Esophagus squamous epithelium (tissue), 5 donors: ENCODE results near the gene TMEM150C. TPM values are rescaled to one million over a fixed set of nuclear protein-coding genes. Genes with fewer than 3 reads are reported as not detected.

Source experiments
- DNase-seq: peaks from one replicate; lab custom pipeline; 2025; lab: John Stamatoyannopoulos, UW
- H3K27ac ChIP-seq, 4 donors: fragments of 200-600 bp; sonication (generic); one replicate each; pipeline ENCODE4 v1.5.1; 2016 to 2019; ENCODE audit warnings: mild to moderate bottlenecking in 1 of 4
- H3K27me3 ChIP-seq, 4 donors: fragments of 200-600 bp; sonication (generic); 1 replicate in 3 of 4; 2 replicates in 1 of 4; pipeline versions ENCODE4 v1.5.1 to v1.6.0; 2017 to 2021; ENCODE audit warnings: antibody characterized with exemption in 1 of 4
- H3K36me3 ChIP-seq, 3 donors: fragments of 200-600 bp; sonication (generic); one replicate each; pipeline ENCODE4 v1.5.1; 2016 to 2019
- H3K4me1 ChIP-seq, 3 donors: fragments of 200-600 bp; sonication (generic); one replicate each; pipeline ENCODE4 v1.5.1; 2017 to 2019
- H3K4me3 ChIP-seq, 4 donors: fragments of 200-600 bp; sonication (generic); 1 replicate in 3 of 4; 2 replicates in 1 of 4; pipeline ENCODE4 v1.5.1; 2016 to 2019; ENCODE audit warnings: mild to moderate bottlenecking in 2 of 4, moderate library complexity in 1 of 4
- H3K9me3 ChIP-seq, 3 donors: fragments of 200-600 bp; sonication (generic); one replicate each; pipeline ENCODE4 v1.5.1; 2016 to 2019
- POLR2A ChIP-seq, 4 donors: fragments of 450-650 bp; IDR thresholded peaks; one replicate each; pipeline ENCODE4 v1.6.1; 2017; ENCODE audit warnings: antibody characterized with exemption in 4 of 4, mild to moderate bottlenecking in 4 of 4, moderate library complexity in 3 of 4
- WGBS, 2 donors: methylation state at CpG; one replicate each; pipeline ENCODE4 v1.1.5; 2018; 5-methylcytosine and 5-hydroxymethylcytosine counted together
- intact Hi-C: fragments of 100-400 bp; cut with DNase I; formaldehyde crosslinking; loops from one replicate; pipeline ENCODE4 v1.15.0; 2022
- total RNA-seq, 4 donors: library from RNA; depleted of rRNA; stranded (reverse); fragments of >200 nt; gene quantifications; one replicate each; pipeline ENCODE4 v1.1.0, GENCODE V29; 2016
- TF ChIP-seq, protein P1 (sequence below), 6 experiments: fragments of 450-650 bp in 4 of 6; fragments of 200-600 bp in 2 of 6; sonication (generic) in 2 of 6; IDR thresholded peaks; one replicate each; pipeline ENCODE4 v1.5.1; 2016 to 2019; ENCODE audit warnings: antibody characterized with exemption in 6 of 6, mild to moderate bottlenecking in 4 of 6, moderate library complexity in 4 of 6
- donor health status: DM: yes; HTN: yes; CAD: no.

The TMEM150C gene
- total RNA-seq, 4 donors from 2014 or later, result 1.1 to 3.8 (median 2.8) TPM

DNA sequence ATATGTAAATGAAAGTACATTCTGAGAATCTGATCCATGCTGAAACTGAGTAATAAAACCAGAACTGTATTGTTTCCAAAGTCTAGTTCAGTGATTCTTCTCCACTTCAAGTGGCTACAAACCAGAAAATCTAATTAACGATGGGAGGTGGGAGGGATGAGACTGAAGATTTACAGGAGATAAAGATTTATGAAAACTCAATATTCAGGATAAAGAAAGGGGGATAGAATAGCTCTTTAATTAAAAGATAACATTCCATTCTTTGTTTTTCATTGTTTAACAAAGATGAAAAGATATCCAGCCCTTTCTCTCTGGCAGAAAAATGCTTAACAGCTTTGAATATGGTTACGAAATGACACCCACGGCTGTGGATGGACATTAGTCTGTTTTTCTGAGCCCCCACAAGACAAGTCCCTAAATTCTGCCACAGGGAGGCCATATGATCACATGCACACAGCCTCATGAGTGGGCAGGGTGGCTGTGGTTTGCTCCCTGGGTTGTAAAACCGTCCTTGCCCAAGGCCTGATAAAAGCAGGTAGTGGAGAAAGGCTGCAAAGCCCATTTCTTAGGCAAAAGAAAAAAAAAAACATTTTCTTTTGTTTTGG is 36.4 kb downstream of the TMEM150C start:
- Histone ChIP-seq H3K27me3 (no peaks in the 10 kb centered on the region), H3K9me3 (no peaks in the 10 kb centered on the region), H3K4me3 (no peak overlapping the region), H3K36me3 (no peaks in the 10 kb centered on the region), H3K27ac (no peak overlapping the region), H3K4me1 (no peaks in the 10 kb centered on the region)
- TF ChIP-seq, protein P1, sequence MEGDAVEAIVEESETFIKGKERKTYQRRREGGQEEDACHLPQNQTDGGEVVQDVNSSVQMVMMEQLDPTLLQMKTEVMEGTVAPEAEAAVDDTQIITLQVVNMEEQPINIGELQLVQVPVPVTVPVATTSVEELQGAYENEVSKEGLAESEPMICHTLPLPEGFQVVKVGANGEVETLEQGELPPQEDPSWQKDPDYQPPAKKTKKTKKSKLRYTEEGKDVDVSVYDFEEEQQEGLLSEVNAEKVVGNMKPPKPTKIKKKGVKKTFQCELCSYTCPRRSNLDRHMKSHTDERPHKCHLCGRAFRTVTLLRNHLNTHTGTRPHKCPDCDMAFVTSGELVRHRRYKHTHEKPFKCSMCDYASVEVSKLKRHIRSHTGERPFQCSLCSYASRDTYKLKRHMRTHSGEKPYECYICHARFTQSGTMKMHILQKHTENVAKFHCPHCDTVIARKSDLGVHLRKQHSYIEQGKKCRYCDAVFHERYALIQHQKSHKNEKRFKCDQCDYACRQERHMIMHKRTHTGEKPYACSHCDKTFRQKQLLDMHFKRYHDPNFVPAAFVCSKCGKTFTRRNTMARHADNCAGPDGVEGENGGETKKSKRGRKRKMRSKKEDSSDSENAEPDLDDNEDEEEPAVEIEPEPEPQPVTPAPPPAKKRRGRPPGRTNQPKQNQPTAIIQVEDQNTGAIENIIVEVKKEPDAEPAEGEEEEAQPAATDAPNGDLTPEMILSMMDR (IDR thresholded peaks at IDR 0.05), result no peak
- no peak for TF ChIP-seq POLR2A (IDR thresholded peaks at IDR 0.05)
- WGBS, 2 donors, result 59 to 65% methylated on average over 4 of the region's 4 CpGs
- intact Hi-C loops, result no loop called here
- DNase-seq, result no peak

DNA sequence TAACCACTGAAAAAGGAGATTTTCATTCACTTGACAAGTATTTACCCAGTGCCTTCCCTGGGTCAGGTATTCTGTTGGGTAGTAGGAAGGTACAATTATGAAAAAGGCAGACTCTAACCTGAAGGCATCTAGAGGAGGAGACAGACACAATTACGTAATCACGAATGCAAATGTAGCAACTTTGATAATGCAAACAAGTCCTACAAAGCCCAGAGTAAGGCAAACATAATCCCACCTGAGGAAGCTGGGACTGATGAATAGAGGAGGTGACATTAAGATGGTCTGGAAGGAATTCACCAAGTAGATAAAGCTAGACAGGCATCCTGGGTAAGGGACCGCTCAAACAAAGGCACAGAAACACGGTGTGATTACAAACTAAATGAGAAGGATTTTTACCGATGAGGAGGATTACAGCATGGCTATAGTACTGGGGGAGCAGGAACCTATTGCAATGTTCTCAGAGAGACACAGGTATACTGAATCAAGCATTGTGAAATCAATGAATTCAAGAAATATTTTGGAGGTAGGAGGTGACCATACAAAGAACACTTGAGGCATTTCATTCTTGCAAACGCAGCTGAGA is 37.1 kb downstream of the TMEM150C start:
- H3K27ac ChIP-seq, result no peak overlapping the region
- H3K36me3 ChIP-seq, result no peaks in the 10 kb centered on the region
- no peaks in the 10 kb centered on the region for H3K27me3 ChIP-seq
- H3K9me3 ChIP-seq, result no peaks in the 10 kb centered on the region
- intact Hi-C loops, result no loop called here
- peaks cover 0 to 3% (median 0%) of the 10 kb centered on the region in 3 donors for H3K4me1 ChIP-seq
- WGBS, 2 donors, result 40 to 63% methylated on average over 6 of the region's 6 CpGs
- H3K4me3 ChIP-seq, result no peak overlapping the region
- no peak for DNase-seq
- TF ChIP-seq, protein P1 (IDR thresholded peaks at IDR 0.05), result no peak
- no peak for TF ChIP-seq POLR2A (IDR thresholded peaks at IDR 0.05)

GRCh38 chr4:82523179-82523578 is 38.6 kb downstream of the TMEM150C start:
- no peak for TF ChIP-seq POLR2A (IDR thresholded peaks at IDR 0.05)
- TF ChIP-seq, protein P1 (IDR thresholded peaks at IDR 0.05), result no peak
- H3K4me1 ChIP-seq, result peaks cover 0 to 17% (median 0%) of the 10 kb centered on the region in 3 donors
- 82 to 83% methylated on average over 9 of the region's 9 CpGs for WGBS, 2 donors

DNA sequence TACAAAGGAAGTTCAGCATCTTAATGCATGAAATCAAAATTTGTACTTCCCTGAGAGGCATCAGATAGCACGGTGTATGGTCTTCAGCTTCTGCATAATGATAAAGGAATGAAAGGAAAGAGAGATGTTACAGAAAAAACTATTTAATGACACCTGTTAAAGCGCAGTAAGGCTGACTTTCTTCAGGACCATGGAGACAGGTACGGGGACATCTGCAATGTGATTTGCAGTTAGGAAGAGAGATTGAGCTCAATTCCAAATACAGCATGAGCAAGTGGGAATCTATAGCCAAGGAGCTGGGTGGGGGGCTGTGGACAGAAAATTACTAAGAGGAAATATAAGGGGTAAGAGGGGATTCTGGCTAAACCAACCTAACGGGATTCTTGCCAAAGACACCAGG is 39.3 kb downstream of the TMEM150C start:
- 86 to 89% methylated on average over 4 of the region's 4 CpGs for WGBS, 2 donors

More at GRCh38 chr4:82523179-82523578, 38.6 kb downstream of the TMEM150C start:
- Histone ChIP-seq H3K27ac (no peak overlapping the region), H3K36me3 (no peaks in the 10 kb centered on the region), H3K9me3 (no peaks in the 10 kb centered on the region), H3K4me3 (no peak overlapping the region), H3K27me3 (no peaks in the 10 kb centered on the region)
- intact Hi-C loops, result no loop called here
- no peak for DNase-seq

GRCh38 chr4:82521283-82521682 is 40.5 kb downstream of the TMEM150C start:
- TF ChIP-seq, protein P1 (IDR thresholded peaks at IDR 0.05), result no peak
- no peak for TF ChIP-seq POLR2A (IDR thresholded peaks at IDR 0.05)
- Histone ChIP-seq H3K36me3 (no peaks in the 10 kb centered on the region), H3K27ac (no peak overlapping the region), H3K27me3 (no peaks in the 10 kb centered on the region), H3K4me1 (peaks cover 0 to 19% (median 0%) of the 10 kb centered on the region in 3 donors), H3K9me3 (no peaks in the 10 kb centered on the region), H3K4me3 (no peak overlapping the region)
- intact Hi-C loops, result no loop called here
- WGBS, 2 donors, result 44 to 50% methylated on average over 2 of the region's 2 CpGs
- no peak for DNase-seq

More for the DNA sequence above, 39.3 kb downstream of the TMEM150C start:
- intact Hi-C loops, result no loop called here
- DNase-seq, result no peak
- no peak for TF ChIP-seq POLR2A (IDR thresholded peaks at IDR 0.05)
- TF ChIP-seq, protein P1 (IDR thresholded peaks at IDR 0.05), result no peak
- Histone ChIP-seq H3K36me3 (no peaks in the 10 kb centered on the region), H3K27ac (no peak overlapping the region), H3K27me3 (no peaks in the 10 kb centered on the region), H3K4me1 (peaks cover 0 to 19% (median 0%) of the 10 kb centered on the region in 3 donors), H3K4me3 (no peak overlapping the region), H3K9me3 (no peaks in the 10 kb centered on the region)
